ENCODE measurements around the gene CAMK2A.

- TF ChIP-seq, protein P1, sequence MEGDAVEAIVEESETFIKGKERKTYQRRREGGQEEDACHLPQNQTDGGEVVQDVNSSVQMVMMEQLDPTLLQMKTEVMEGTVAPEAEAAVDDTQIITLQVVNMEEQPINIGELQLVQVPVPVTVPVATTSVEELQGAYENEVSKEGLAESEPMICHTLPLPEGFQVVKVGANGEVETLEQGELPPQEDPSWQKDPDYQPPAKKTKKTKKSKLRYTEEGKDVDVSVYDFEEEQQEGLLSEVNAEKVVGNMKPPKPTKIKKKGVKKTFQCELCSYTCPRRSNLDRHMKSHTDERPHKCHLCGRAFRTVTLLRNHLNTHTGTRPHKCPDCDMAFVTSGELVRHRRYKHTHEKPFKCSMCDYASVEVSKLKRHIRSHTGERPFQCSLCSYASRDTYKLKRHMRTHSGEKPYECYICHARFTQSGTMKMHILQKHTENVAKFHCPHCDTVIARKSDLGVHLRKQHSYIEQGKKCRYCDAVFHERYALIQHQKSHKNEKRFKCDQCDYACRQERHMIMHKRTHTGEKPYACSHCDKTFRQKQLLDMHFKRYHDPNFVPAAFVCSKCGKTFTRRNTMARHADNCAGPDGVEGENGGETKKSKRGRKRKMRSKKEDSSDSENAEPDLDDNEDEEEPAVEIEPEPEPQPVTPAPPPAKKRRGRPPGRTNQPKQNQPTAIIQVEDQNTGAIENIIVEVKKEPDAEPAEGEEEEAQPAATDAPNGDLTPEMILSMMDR (IDR thresholded peaks at IDR 0.05) = no peak
- TF ChIP-seq POLR2A (IDR thresholded peaks at IDR 0.05) = no peak
- no peak for TF ChIP-seq EP300 (IDR thresholded peaks at IDR 0.05)
These were observed 16.0 kb upstream of the CAMK2A start for GRCh38 chr5:150305557-150305956.

All from tibial nerve (tissue), 4 donors.